ENCODE data around the gene WDR4. TPM values are rescaled to one million over a fixed set of nuclear protein-coding genes. Genes with fewer than 3 reads are reported as not detected.

The WDR4 gene
- total and polyA plus RNA-seq, 10 of the 15 experiments (the other 5 are each of a cell fraction or from before 2014, with no cell fraction given) = 2.1 to 45.3 (median 18.7) TPM

- no peak for TF ChIP-seq ZBTB33 (IDR thresholded peaks at IDR 0.05)
- TF ChIP-seq SUPT20H (IDR thresholded peaks at IDR 0.05; ENCODE audit: borderline replicate concordance, control insufficient read depth, low read depth, low read length) = no peak
- 0 out of 2 replicates have a peak, but pooled peaks have one; percentile 13 for TF ChIP-seq REST (IDR thresholded peaks at IDR 0.05; ENCODE audit: low read depth, low read length)
- TF ChIP-seq NBN (IDR thresholded peaks at IDR 0.05) = peak; percentile 98
- no peak for TF ChIP-seq BRCA1 (IDR thresholded peaks at IDR 0.05; ENCODE audit: low read depth, low read length)
- peak; percentile 99 for TF ChIP-seq IKZF1 (conservative IDR thresholded peaks at IDR 0.05)
- peak; percentile 53; the same call in 1 of the 2 replicates for TF ChIP-seq SREBF1 (IDR thresholded peaks at IDR 0.05; ENCODE audit: low read length)
- no peak for TF ChIP-seq ZNF217 (IDR thresholded peaks at IDR 0.05)
- TF ChIP-seq STAT1 (conservative IDR thresholded peaks at IDR 0.05) = 0 out of 2 replicates have a peak, but pooled peaks have one; percentile 29
- TF ChIP-seq NR2C1 (IDR thresholded peaks at IDR 0.05) = peak; percentile 63
- TF ChIP-seq CREM (IDR thresholded peaks at IDR 0.05; ENCODE audit: low read depth) = peak; percentile 100
- no peak for TF ChIP-seq ZNF274 (IDR thresholded peaks at IDR 0.05; ENCODE audit: insufficient read depth, insufficient read length)
- no peak for TF ChIP-seq ZNF592 (IDR thresholded peaks at IDR 0.05)
- peak; percentile 86 for TF ChIP-seq HCFC1 (IDR thresholded peaks at IDR 0.05; ENCODE audit: low read length)
- TF ChIP-seq MXI1 (IDR thresholded peaks at IDR 0.05; ENCODE audit: low read depth, low read length) = peak; percentile 100
- TF ChIP-seq NR2F1 (conservative IDR thresholded peaks at IDR 0.05) = peak; percentile 85
- no peak for TF ChIP-seq NFYA (IDR thresholded peaks at IDR 0.05; ENCODE audit: borderline replicate concordance, low read depth, low read length)
- TF ChIP-seq BCL11A (IDR thresholded peaks at IDR 0.05; ENCODE audit: low read depth, low read length) = no peak
Observed at GRCh38 chr21:42878993-42879787, at the start of gene WDR4 (continued).
